DOHH2 (cell line): ENCODE results near the gene CCNI.

Source experiments
- H3F3A ChIP-seq: fragments of 200-600 bp; sonication (generic), shearing (Covaris generic); 2 replicates; pipeline ENCODE4 v1.6.0; 2016; ENCODE audit warnings: antibody characterized with exemption, mild to moderate bottlenecking; ENCODE audit not compliant: control insufficient read depth, insufficient read depth
- H3K27ac ChIP-seq: fragments of 200-600 bp; sonication (generic); 2 replicates; pipeline ENCODE4 v1.5.1; 2014; ENCODE audit warnings: low read depth, mild to moderate bottlenecking, low read length, moderate library complexity
- H3K27me3 ChIP-seq: fragments of 200-600 bp; sonication (generic); 2 replicates; pipeline ENCODE4 v1.6.1; 2014; ENCODE audit warnings: mild to moderate bottlenecking, low read length, mixed read lengths; ENCODE audit not compliant: control insufficient read depth
- H3K36me3 ChIP-seq: fragments of 200-600 bp; sonication (generic); 2 replicates; pipeline ENCODE4 v1.6.1; 2014; ENCODE audit warnings: mild to moderate bottlenecking, low read length, moderate library complexity, mixed read lengths; ENCODE audit not compliant: control insufficient read depth
- H3K4me1 ChIP-seq: fragments of 200-600 bp; sonication (generic); 2 replicates; pipeline ENCODE4 v1.6.1; 2014; ENCODE audit warnings: mild to moderate bottlenecking, low read length, mixed read lengths; ENCODE audit not compliant: control insufficient read depth
- H3K4me2 ChIP-seq: fragments of 200-600 bp; sonication (generic); 2 replicates; pipeline ENCODE4 v1.6.0; 2014; ENCODE audit warnings: mild to moderate bottlenecking, low read length, moderate library complexity
- H3K4me3 ChIP-seq: fragments of 200-600 bp; sonication (generic); 2 replicates; pipeline ENCODE4 v1.5.1; 2014; ENCODE audit warnings: mild to moderate bottlenecking, low read length, mixed read lengths
- H3K79me2 ChIP-seq: fragments of 200-600 bp; sonication (generic); 2 replicates; pipeline ENCODE4 v1.6.1; 2014; ENCODE audit warnings: mild to moderate bottlenecking, low read length, mixed read lengths; ENCODE audit not compliant: control insufficient read depth
- H3K9me2 ChIP-seq: fragments of 200-600 bp; sonication (generic); replicated peaks from 2 replicates; pipeline ENCODE4 v1.6.1; 2014; ENCODE audit warnings: mild to moderate bottlenecking, low read length, mixed read lengths; ENCODE audit not compliant: control insufficient read depth
- H3K9me3 ChIP-seq: fragments of 200-600 bp; sonication (generic); 2 replicates; pipeline ENCODE4 v1.6.1; 2014; ENCODE audit warnings: antibody characterized with exemption, low read length, mixed read lengths; ENCODE audit not compliant: control insufficient read depth, insufficient read depth
- H4K20me1 ChIP-seq: fragments of 200-600 bp; sonication (generic); 2 replicates; pipeline ENCODE4 v1.6.0; 2014; ENCODE audit warnings: low read depth, mild to moderate bottlenecking, antibody characterized with exemption, low read length, moderate library complexity; ENCODE audit not compliant: control insufficient read depth, insufficient read depth
- CTCF ChIP-seq: fragments of 200-600 bp; sonication (generic); IDR thresholded peaks from one replicate; pipeline ENCODE4 v1.5.1; 2014; ENCODE audit warnings: antibody characterized with exemption, mild to moderate bottlenecking, low read depth, low read length; ENCODE audit not compliant: poor library complexity, severe bottlenecking
- EZH2phosphoT487 ChIP-seq: fragments of 200-600 bp; sonication (generic); IDR thresholded peaks from 2 replicates; pipeline ENCODE4 v1.6.1; 2017; ENCODE audit warnings: borderline replicate concordance, mild to moderate bottlenecking, antibody characterized with exemption, low read length, moderate library complexity, mixed read lengths

Gene CCNI

GRCh38 chr4:77047037-77047436, 28.8 kb downstream of the CCNI start:
- H3K36me3 ChIP-seq, result peaks cover 63% of the 10 kb centered on the region
- H3K79me2 ChIP-seq, result peaks cover 3% of the 10 kb centered on the region
- TF ChIP-seq CTCF (peak; percentile 51), EZH2phosphoT487 (no peak)
- H3K27me3 ChIP-seq, result no peaks in the 10 kb centered on the region
- H3K9me2 ChIP-seq, result no peaks in the 10 kb centered on the region
- peaks cover 52% of the 10 kb centered on the region for H3F3A ChIP-seq
- H3K4me1 ChIP-seq, result no peaks in the 10 kb centered on the region
- H3K4me2 ChIP-seq, result no peak overlapping the region
- H4K20me1 ChIP-seq, result no peaks in the 10 kb centered on the region
- no peaks in the 10 kb centered on the region for H3K9me3 ChIP-seq
- no peak overlapping the region for H3K27ac ChIP-seq
- H3K4me3 ChIP-seq, result no peak overlapping the region

- Histone ChIP-seq H3F3A (peaks cover 49% of the 10 kb centered on the region), H3K9me2 (no peaks in the 10 kb centered on the region), H3K4me1 (peaks cover 10% of the 10 kb centered on the region), H3K27ac (no peak overlapping the region), H3K27me3 (no peaks in the 10 kb centered on the region), H3K4me3 (no peak overlapping the region), H3K36me3 (peaks cover 50% of the 10 kb centered on the region), H3K4me2 (no peak overlapping the region), H3K9me3 (no peaks in the 10 kb centered on the region), H3K79me2 (no peaks in the 10 kb centered on the region), H4K20me1 (no peaks in the 10 kb centered on the region)
- TF ChIP-seq EZH2phosphoT487 (no peak), CTCF (no peak)
Measured at GRCh38 chr4:77045490-77045889, 30.3 kb downstream of the CCNI start.

- H3K4me1 ChIP-seq, result peaks cover 10% of the 10 kb centered on the region
- H3K9me3 ChIP-seq, result no peaks in the 10 kb centered on the region
- peaks cover 45% of the 10 kb centered on the region for H3F3A ChIP-seq
- no peaks in the 10 kb centered on the region for H3K27me3 ChIP-seq
- no peaks in the 10 kb centered on the region for H4K20me1 ChIP-seq
- no peaks in the 10 kb centered on the region for H3K9me2 ChIP-seq
- TF ChIP-seq CTCF, result peak; percentile 83
- no peak for TF ChIP-seq EZH2phosphoT487
- no peak overlapping the region for H3K4me3 ChIP-seq
- no peak overlapping the region for H3K27ac ChIP-seq
- H3K4me2 ChIP-seq, result no peak overlapping the region
- H3K36me3 ChIP-seq, result peaks cover 47% of the 10 kb centered on the region
- H3K79me2 ChIP-seq, result no peaks in the 10 kb centered on the region
Measured at GRCh38 chr4:77044461-77045150, 31.2 kb downstream of the CCNI start.
